D721Med (cell line): ENCODE data around the gene RSPH1.

Source experiments
- DNase-seq: peaks from one replicate; pipeline ENCODE4 v3.0.0; 2011; ENCODE audit warnings: low spot score; ENCODE audit not compliant: insufficient read length
- FAIRE-seq: peaks from 2 replicates; lab custom pipeline; 2011; peaks lifted over from hg19 to GRCh38; lab: Jason Lieb, UNC
- TF ChIP-seq, protein P1 (sequence below): IDR thresholded peaks from 2 replicates; pipeline ENCODE4 v1.5.1; 2012; ENCODE audit warnings: mild to moderate bottlenecking, control low read depth; ENCODE audit not compliant: insufficient read depth; ENCODE audit errors: missing control alignments

RSPH1 gene

DNA sequence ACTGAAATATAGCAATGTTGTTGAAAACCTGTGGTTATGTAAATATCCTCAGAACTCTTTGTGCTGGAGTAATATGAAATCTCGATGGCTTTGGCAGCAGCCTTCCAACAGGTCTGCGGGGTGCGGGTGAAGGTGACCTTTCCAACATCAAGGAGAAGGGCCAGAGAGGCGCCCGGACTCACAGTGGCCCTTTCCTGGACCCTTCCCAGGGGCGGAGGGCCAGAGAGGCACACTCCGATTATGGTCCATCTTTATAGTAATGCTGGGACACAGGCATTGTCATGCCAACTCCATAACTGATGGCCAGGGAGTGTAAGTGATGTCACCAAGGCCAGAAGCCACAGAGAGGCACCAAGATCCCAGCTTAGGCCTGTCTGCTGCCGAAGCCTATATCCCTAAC lies 35.7 kb upstream of the RSPH1 start:
- DNase-seq: no peak
- TF ChIP-seq, protein P1, sequence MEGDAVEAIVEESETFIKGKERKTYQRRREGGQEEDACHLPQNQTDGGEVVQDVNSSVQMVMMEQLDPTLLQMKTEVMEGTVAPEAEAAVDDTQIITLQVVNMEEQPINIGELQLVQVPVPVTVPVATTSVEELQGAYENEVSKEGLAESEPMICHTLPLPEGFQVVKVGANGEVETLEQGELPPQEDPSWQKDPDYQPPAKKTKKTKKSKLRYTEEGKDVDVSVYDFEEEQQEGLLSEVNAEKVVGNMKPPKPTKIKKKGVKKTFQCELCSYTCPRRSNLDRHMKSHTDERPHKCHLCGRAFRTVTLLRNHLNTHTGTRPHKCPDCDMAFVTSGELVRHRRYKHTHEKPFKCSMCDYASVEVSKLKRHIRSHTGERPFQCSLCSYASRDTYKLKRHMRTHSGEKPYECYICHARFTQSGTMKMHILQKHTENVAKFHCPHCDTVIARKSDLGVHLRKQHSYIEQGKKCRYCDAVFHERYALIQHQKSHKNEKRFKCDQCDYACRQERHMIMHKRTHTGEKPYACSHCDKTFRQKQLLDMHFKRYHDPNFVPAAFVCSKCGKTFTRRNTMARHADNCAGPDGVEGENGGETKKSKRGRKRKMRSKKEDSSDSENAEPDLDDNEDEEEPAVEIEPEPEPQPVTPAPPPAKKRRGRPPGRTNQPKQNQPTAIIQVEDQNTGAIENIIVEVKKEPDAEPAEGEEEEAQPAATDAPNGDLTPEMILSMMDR: no peak
- FAIRE-seq: no peak

DNA sequence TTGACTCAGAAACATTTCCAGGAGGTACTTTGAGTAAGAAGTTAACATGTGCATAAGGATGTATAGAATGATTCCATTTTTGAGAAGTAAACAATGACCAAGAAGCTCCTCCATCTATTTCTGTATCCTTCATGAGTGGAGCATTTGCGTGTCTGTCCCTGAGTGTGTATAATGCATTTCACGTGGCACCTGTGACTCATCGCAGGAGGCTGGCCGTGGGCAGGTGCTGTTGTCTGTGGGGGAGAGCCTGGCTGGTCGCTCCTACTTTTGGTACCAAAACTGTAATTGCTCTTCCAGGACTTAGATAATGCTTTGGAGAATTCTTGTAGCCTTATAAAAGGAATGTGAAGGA lies 34.1 kb upstream of the RSPH1 start:
- DNase-seq (no peak), FAIRE-seq (no peak)
- TF ChIP-seq, protein P1: no peak

DNA sequence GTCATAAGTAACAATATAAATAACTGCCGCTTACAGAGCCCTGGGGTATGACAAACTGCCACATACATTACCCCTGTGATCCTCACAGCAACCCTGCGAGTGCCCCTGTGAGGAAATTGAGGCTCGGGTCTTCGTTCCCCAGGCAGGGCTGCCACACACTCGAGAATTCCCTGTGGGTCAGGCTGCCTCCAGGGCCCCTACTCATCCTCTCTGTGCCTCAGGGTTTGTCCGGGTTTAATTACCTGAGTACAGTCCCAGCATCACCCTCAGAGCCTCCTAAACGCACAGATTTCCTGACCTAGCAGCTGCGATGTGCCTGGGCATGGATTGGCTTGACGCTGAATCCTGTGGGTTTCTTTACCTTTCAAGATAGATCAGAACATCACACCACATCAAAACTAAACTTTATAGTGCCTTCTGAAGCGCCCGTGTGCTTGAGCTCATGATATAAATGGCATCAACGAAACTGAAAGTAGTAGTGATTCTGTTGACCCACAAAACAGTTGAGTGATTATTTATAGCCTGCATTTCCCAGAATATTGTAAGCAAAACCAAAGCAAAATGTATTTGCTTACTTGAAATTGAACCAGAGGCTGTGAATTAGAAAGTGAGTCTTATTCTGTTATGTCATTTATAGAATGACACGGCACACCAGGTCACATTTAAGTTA lies 31.6 kb upstream of the RSPH1 start:
- DNase-seq (no peak), FAIRE-seq (no peak)
- TF ChIP-seq, protein P1: no peak

DNA sequence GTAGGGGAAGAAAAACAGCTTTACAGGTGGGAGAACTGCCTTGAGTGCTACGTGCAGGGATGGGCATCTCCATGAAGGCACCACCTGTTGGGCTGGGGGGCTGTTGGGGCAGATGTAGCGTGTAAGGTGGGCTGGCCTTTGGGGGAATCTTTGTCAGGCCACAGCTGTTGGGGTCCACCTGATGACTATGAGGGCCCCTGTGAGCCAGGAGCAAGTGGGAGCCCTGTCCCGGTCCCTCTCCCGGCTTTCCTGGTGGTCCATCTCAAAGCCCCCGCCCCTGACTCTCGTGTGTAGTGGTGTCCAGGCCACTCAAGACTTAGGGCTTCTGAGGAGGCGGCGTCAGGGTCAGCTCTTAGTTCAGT lies 31.1 kb upstream of the RSPH1 start:
- no peak for DNase-seq
- no peak for FAIRE-seq
- TF ChIP-seq, protein P1: no peak

DNA sequence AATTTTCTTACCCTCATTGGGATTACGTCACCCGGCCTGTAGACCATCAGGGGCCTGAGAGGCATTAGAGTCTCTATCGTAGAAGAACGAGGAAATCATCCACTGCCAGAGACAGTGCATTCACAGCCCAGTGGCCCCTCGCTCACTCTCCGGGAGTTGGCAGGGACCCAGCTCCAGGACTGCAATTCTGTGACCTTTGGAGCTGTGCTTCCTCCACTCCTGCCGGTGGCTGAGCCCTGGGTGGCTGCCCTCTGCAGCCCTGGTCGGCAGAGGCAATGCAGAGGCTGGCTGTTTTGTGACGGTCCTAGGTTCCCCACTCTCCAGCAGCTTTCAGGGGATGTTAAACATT lies 30.3 kb upstream of the RSPH1 start:
- DNase-seq (peak; percentile 50), FAIRE-seq (no peak)
- TF ChIP-seq, protein P1: no peak

DNA sequence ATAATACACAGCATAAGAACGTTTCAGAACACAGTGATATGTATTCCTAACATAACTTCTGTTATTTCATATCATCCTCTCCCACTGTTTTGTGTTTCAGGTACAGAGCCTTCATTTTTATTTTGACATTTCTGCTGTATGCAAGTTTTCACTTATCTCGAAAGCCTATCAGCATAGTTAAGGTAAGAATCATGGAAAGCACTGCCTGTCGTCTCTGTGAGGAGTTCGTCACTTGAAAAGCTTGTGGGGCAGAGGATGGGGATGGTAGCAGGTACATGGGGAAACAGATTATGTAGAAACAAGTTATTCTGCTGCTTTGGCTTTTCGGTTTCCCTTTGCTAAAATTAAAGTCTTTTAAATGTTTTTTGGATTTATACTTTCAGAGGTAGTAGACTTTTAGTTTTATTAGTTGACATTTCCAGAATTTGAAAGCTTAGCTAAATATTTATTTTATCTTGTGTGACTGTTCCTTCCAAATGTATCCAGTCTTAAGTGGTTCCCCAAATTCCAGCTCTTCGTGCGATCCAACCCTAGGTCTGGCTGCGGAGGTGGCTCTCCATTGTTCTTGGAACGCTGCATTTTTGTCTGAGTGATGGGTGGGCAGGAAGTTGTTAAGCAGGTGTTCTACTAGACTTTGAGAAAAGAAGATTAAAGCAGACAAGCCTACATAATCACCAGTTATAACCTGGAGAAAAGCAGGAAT lies 29.8 kb upstream of the RSPH1 start:
- DNase-seq: no peak
- TF ChIP-seq, protein P1: no peak
- FAIRE-seq: no peak

DNA sequence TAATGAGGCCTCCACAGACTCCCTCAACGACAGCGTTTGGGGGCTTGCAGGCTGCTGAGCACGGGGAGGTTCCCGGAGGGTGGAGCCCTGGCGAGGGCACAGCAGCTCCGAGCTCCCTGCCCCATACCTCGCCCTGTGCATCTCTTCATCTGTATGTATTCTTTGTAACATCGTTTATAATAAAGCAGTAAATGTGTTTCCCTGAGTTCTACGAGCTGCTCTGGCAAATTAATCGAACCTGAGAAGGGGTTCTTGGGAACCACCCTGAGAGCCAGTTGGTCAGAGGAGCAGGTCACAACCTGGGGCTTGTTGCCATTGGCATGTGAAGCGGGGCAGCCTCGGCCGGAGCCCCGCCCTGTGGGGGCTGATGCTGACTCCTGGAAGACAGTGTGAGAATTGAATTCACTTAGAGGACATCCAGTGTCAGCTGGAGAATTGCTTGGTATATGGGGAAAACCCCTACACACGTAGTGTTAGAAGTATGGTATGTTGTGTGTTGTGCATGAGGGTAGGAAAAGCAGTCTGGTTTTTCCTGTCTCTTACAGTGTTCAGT lies 29.1 kb upstream of the RSPH1 start:
- TF ChIP-seq, protein P1: no peak
- DNase-seq (no peak), FAIRE-seq (no peak)
